22Rv1 (cell line): ENCODE data around the gene TPRA1.

Experiments used
- CTCF ChIP-seq: fragments of 450-650 bp; IDR thresholded peaks from 2 replicates; pipeline ENCODE4 v1.5.1; 2017; ENCODE audit warnings: mild to moderate bottlenecking
- ZFX ChIP-seq: fragments of 450-650 bp; IDR thresholded peaks from 2 replicates; pipeline ENCODE4 v1.6.1; 2017; ENCODE audit warnings: antibody characterized with exemption, borderline replicate concordance

- TF ChIP-seq CTCF: no peak
- no peak for TF ChIP-seq ZFX
Observed at GRCh38 chr3:127546970-127547733, 43.4 kb downstream of the TPRA1 start.
